PC-3 (cell line): ENCODE results near the gene AEN. TPM values are rescaled to one million over a fixed set of nuclear protein-coding genes. Genes with fewer than 3 reads are reported as not detected.

Source experiments
- ATAC-seq: fragments of 200-7000 bp; cut with Tn5 transposase; 2 replicates; pipeline ENCODE4 v1.9.1; 2020; ENCODE audit warnings: mild to moderate bottlenecking, moderate library complexity
- BruUV-seq: library from RNA; stranded (reverse); fragments of 400-500 nt; replicated peaks from 2 replicates; lab custom pipeline; 2021; lab: Mats Ljungman, UMichigan
- CTCF ChIA-PET: fragments of 300-600 bp; sonication (Branson Sonifier 250); formaldehyde crosslinking; loops from one replicate; lab custom pipeline; 2022; ENCODE audit warnings: antibody characterized with exemption; lab: Charles Lee
- POLR2A ChIA-PET: fragments of 300-600 bp; sonication (Branson Sonifier 250); formaldehyde crosslinking; loops from one replicate; lab custom pipeline; 2022; ENCODE audit warnings: antibody characterized with exemption; ENCODE audit not compliant: unreplicated experiment; lab: Charles Lee
- DNase-seq: peaks from one replicate; pipeline ENCODE4 v3.0.0-alpha.2; 2015
- H2AFZ ChIP-seq: fragments of 300-600 bp; sonication (generic); 2 replicates; pipeline ENCODE4 v1.6.0; 2016; ENCODE audit warnings: antibody characterized with exemption, low read length
- H3F3A ChIP-seq: fragments of 300-600 bp; sonication (generic); one replicate; pipeline ENCODE4 v1.6.0; 2017; ENCODE audit warnings: antibody characterized with exemption, low read length, control low read depth, mild to moderate bottlenecking; ENCODE audit not compliant: unreplicated experiment
- H3K27ac ChIP-seq: fragments of 300-600 bp; sonication (generic); 2 replicates; pipeline ENCODE4 v1.5.1; 2016; ENCODE audit warnings: mild to moderate bottlenecking, low read length
- H3K27me3 ChIP-seq: fragments of 300-600 bp; sonication (generic); 2 replicates; pipeline ENCODE4 v1.6.1; 2016; ENCODE audit warnings: low read length, mixed read lengths
- H3K36me3 ChIP-seq: fragments of 300-600 bp; sonication (generic); 2 replicates; pipeline ENCODE4 v1.6.1; 2016; ENCODE audit warnings: low read depth, mixed run types, low read length, mixed read lengths
- H3K4me1 ChIP-seq: fragments of 300-600 bp; sonication (generic); 2 replicates; pipeline ENCODE4 v1.5.1; 2016; ENCODE audit warnings: low read length; ENCODE audit not compliant: insufficient read depth
- H3K4me2 ChIP-seq: fragments of 300-600 bp; sonication (generic); 2 replicates; pipeline ENCODE4 v1.6.0; 2016; ENCODE audit warnings: low read length
- H3K4me3 ChIP-seq: fragments of 300-600 bp; sonication (generic); 2 replicates; pipeline ENCODE4 v1.5.1; 2016; ENCODE audit warnings: mild to moderate bottlenecking, low read length, mixed read lengths
- H3K79me2 ChIP-seq: fragments of 300-600 bp; sonication (generic); 2 replicates; pipeline ENCODE4 v1.6.1; 2017; ENCODE audit warnings: low read length, mixed read lengths
- H3K9ac ChIP-seq: fragments of 300-600 bp; sonication (generic); 2 replicates; pipeline ENCODE4 v1.6.0; 2016; ENCODE audit warnings: mild to moderate bottlenecking, low read length
- H3K9me2 ChIP-seq: fragments of 300-600 bp; sonication (generic); replicated peaks from 2 replicates; pipeline ENCODE4 v1.6.1; 2016; ENCODE audit warnings: mixed run types, low read length, mixed read lengths
- H3K9me3 ChIP-seq: fragments of 300-600 bp; sonication (generic); 2 replicates; pipeline ENCODE4 v1.6.1; 2016; ENCODE audit warnings: low read length, mixed read lengths
- H4K20me1 ChIP-seq: fragments of 300-600 bp; sonication (generic); 2 replicates; pipeline ENCODE4 v1.6.1; 2016; ENCODE audit warnings: low read length, mixed read lengths
- CTCF ChIP-seq: fragments of 300-600 bp; sonication (generic); conservative IDR thresholded peaks from 2 replicates; pipeline ENCODE4 v1.5.1; 2017; ENCODE audit warnings: antibody characterized with exemption, low read depth, mild to moderate bottlenecking, low read length
- EZH2 ChIP-seq: fragments of 300-600 bp; sonication (generic); IDR thresholded peaks from one replicate; pipeline ENCODE4 v1.6.1; 2017; ENCODE audit warnings: antibody characterized with exemption, mild to moderate bottlenecking, low read length; ENCODE audit not compliant: unreplicated experiment
- EZH2phosphoT487 ChIP-seq: fragments of 300-600 bp; sonication (generic); IDR thresholded peaks from 2 replicates; pipeline ENCODE4 v1.6.1; 2018; ENCODE audit warnings: mild to moderate bottlenecking, antibody characterized with exemption, low read length, borderline replicate concordance
- intact Hi-C: fragments of 100-400 bp; cut with micrococcal nuclease; formaldehyde crosslinking; loops from 2 replicates; pipeline ENCODE4 v1.9.0; 2023
- total RNA-seq: library from RNA; depleted of rRNA; stranded (reverse); fragments of >200 nt; gene quantifications from 2 replicates; pipeline ENCODE4 v1.2.3, GENCODE V29; 2014

Gene AEN
- total RNA-seq, 1 experiment from 2014 or later: 81.3 TPM

GRCh38 chr15:88616240-88616639, 4.9 kb upstream of the AEN start:
- CTCF ChIA-PET: no interaction called here
- H3K4me2 ChIP-seq: no peak overlapping the region
- H3K4me1 ChIP-seq: peaks cover 10% of the 10 kb centered on the region; the same call in 1 of the 2 replicates
- ATAC-seq (no peak), DNase-seq (no peak)
- H3K9me2 ChIP-seq: no peaks in the 10 kb centered on the region
- H4K20me1 ChIP-seq: no peaks in the 10 kb centered on the region
- POLR2A ChIA-PET: no interaction called here
- peaks cover 1% of the 10 kb centered on the region for H3K79me2 ChIP-seq
- no peak overlapping the region for H3K27ac ChIP-seq
- H2AFZ ChIP-seq: no peak overlapping the region
- no peak overlapping the region for H3K9ac ChIP-seq
- no peaks in the 10 kb centered on the region for H3K36me3 ChIP-seq
- H3K9me3 ChIP-seq: no peaks in the 10 kb centered on the region
- intact Hi-C loops: no loop called here
- no peak for TF ChIP-seq CTCF
- TF ChIP-seq EZH2: no peak
- TF ChIP-seq EZH2phosphoT487: no peak
- H3F3A ChIP-seq: no peaks in the 10 kb centered on the region
- no TSS peak for BruUV-seq
- H3K27me3 ChIP-seq: no peaks in the 10 kb centered on the region
- no peak overlapping the region for H3K4me3 ChIP-seq

- no peak overlapping the region for H2AFZ ChIP-seq
- H4K20me1 ChIP-seq: no peaks in the 10 kb centered on the region
- H3F3A ChIP-seq: no peaks in the 10 kb centered on the region
- H3K27me3 ChIP-seq: no peaks in the 10 kb centered on the region
- no peak overlapping the region for H3K9ac ChIP-seq
- intact Hi-C loops: no loop called here
- no peaks in the 10 kb centered on the region for H3K9me3 ChIP-seq
- ChIA-PET POLR2A (no interaction called here), CTCF (no interaction called here)
- H3K27ac ChIP-seq: no peak overlapping the region
- no peak for TF ChIP-seq CTCF
- no peak for TF ChIP-seq EZH2phosphoT487
- no peak for TF ChIP-seq EZH2
- BruUV-seq: no TSS peak
- H3K4me1 ChIP-seq: peaks cover 10% of the 10 kb centered on the region; the same call in 1 of the 2 replicates
- no peak overlapping the region for H3K4me2 ChIP-seq
- no peaks in the 10 kb centered on the region for H3K9me2 ChIP-seq
- no peak overlapping the region for H3K4me3 ChIP-seq
- no peak for DNase-seq
- H3K36me3 ChIP-seq: no peaks in the 10 kb centered on the region
- peaks cover 11% of the 10 kb centered on the region for H3K79me2 ChIP-seq
- ATAC-seq: no peak
Measured at GRCh38 chr15:88617031-88617722, 4.0 kb upstream of the AEN start.

GRCh38 chr15:88617790-88618189, 3.4 kb upstream of the AEN start:
- no peaks in the 10 kb centered on the region for H3K9me3 ChIP-seq
- no TSS peak for BruUV-seq
- ATAC-seq (no peak), DNase-seq (no peak)
- ChIA-PET POLR2A (no interaction called here), CTCF (no interaction called here)
- H3K4me3 ChIP-seq: no peak overlapping the region
- no peak overlapping the region for H2AFZ ChIP-seq
- no peaks in the 10 kb centered on the region for H3F3A ChIP-seq
- intact Hi-C loops: no loop called here
- peaks cover 13% of the 10 kb centered on the region for H3K4me1 ChIP-seq
- no peaks in the 10 kb centered on the region for H3K36me3 ChIP-seq
- H3K27me3 ChIP-seq: no peaks in the 10 kb centered on the region
- no peaks in the 10 kb centered on the region for H4K20me1 ChIP-seq
- peaks cover 17% of the 10 kb centered on the region for H3K79me2 ChIP-seq
- TF ChIP-seq CTCF: no peak
- TF ChIP-seq EZH2: no peak
- no peak for TF ChIP-seq EZH2phosphoT487
- H3K27ac ChIP-seq: no peak overlapping the region
- no peaks in the 10 kb centered on the region for H3K9me2 ChIP-seq
- H3K9ac ChIP-seq: no peak overlapping the region
- H3K4me2 ChIP-seq: no peak overlapping the region
